RWPE2 (cell line): ENCODE measurements around the gene PSAPL1.

Experiments
- ATAC-seq: fragments of 200-7000 bp; cut with Tn5 transposase; 3 replicates; pipeline ENCODE4 v1.9.1; 2021; ENCODE audit warnings: low read depth
- DNase-seq: peaks from one replicate; pipeline ENCODE4 v3.0.0-alpha.2; 2020; ENCODE audit warnings: low spot score
- H3K27ac ChIP-seq: fragments of 450-650 bp; 2 replicates; pipeline ENCODE4 v1.5.1; 2017; ENCODE audit warnings: mild to moderate bottlenecking; ENCODE audit not compliant: poor library complexity, severe bottlenecking
- H3K27me3 ChIP-seq: fragments of 250-450 bp; sonication (Bioruptor Pico); 2 replicates; pipeline ENCODE4 v1.5.1; 2021; ENCODE audit warnings: mild to moderate bottlenecking, moderate library complexity; ENCODE audit not compliant: insufficient read depth, poor library complexity, severe bottlenecking
- H3K36me3 ChIP-seq: fragments of 250-450 bp; sonication (Bioruptor Pico); 2 replicates; pipeline ENCODE4 v1.5.1; 2020; ENCODE audit warnings: low read depth, mild to moderate bottlenecking, moderate library complexity
- H3K4me1 ChIP-seq: fragments of 250-450 bp; sonication (Bioruptor Pico); 2 replicates; pipeline ENCODE4 v1.5.1; 2021; ENCODE audit warnings: mild to moderate bottlenecking, moderate library complexity; ENCODE audit not compliant: insufficient read depth, poor library complexity, severe bottlenecking
- H3K4me3 ChIP-seq: fragments of 250-450 bp; sonication (Bioruptor Pico); 2 replicates; pipeline ENCODE4 v1.5.1; 2021; ENCODE audit warnings: mild to moderate bottlenecking, moderate library complexity; ENCODE audit not compliant: severe bottlenecking
- H3K9me3 ChIP-seq: fragments of 250-450 bp; sonication (Bioruptor Pico); 2 replicates; pipeline ENCODE4 v1.5.1; 2021; ENCODE audit warnings: mild to moderate bottlenecking, moderate library complexity; ENCODE audit not compliant: severe bottlenecking
- CTCF ChIP-seq: fragments of 450-650 bp; IDR thresholded peaks from one replicate; pipeline ENCODE4 v1.5.1; 2017; ENCODE audit warnings: mild to moderate bottlenecking, moderate library complexity; ENCODE audit not compliant: poor library complexity, severe bottlenecking

Gene PSAPL1

DNA sequence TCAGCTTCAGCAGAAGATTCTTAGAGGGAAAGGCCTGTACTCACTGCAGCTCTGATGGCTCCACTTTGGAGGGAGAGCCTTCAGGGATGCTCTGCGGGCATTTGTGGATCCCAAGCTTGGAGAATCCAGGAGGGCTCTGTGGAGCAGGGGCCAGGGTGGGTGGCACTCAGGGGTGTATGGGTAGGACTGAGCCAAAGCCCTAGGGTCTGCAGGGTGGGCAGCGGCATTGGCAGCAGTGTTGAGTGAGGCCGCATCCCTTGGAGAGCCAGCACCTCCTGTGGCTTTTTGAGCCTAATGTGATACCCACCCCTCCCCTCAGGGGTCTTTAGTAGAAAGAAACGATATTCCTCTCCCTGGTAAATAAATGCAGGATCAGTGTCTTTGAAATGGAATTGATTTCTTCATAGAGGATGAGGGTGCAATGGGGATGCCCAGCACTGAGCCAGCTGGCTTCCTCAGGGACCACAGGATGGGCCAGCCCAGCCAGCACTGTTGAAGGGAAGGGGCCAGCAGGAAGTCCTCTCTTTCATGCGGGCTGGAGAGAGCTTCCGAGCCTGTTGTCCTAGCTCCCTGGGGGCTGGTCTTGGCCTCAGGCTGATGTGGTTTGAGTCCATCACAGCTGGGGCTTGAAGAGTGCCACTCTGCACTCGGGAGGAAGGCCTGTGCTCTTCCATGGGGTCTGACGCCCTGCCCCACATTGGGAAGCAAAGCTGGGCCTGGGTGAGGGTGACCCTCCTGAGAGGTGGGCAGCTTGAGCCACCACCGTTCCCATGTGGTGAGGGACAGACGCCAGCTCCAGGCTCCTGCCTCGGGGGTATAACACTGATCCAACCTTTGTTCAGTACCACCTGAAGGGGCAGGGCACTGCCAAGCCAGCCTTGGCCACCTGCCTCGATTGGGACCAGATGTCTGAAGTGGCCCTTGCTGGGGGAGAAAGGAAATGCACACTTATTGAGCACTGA, 49.5 kb downstream of the PSAPL1 start:
- no peak for TF ChIP-seq CTCF
- no peak for ATAC-seq
- Histone ChIP-seq H3K4me3 (no peak overlapping the region), H3K27ac (no peak overlapping the region), H3K4me1 (no peaks in the 10 kb centered on the region), H3K36me3 (no peaks in the 10 kb centered on the region), H3K9me3 (no peaks in the 10 kb centered on the region), H3K27me3 (no peaks in the 10 kb centered on the region)
- DNase-seq = peak; percentile 26

DNA sequence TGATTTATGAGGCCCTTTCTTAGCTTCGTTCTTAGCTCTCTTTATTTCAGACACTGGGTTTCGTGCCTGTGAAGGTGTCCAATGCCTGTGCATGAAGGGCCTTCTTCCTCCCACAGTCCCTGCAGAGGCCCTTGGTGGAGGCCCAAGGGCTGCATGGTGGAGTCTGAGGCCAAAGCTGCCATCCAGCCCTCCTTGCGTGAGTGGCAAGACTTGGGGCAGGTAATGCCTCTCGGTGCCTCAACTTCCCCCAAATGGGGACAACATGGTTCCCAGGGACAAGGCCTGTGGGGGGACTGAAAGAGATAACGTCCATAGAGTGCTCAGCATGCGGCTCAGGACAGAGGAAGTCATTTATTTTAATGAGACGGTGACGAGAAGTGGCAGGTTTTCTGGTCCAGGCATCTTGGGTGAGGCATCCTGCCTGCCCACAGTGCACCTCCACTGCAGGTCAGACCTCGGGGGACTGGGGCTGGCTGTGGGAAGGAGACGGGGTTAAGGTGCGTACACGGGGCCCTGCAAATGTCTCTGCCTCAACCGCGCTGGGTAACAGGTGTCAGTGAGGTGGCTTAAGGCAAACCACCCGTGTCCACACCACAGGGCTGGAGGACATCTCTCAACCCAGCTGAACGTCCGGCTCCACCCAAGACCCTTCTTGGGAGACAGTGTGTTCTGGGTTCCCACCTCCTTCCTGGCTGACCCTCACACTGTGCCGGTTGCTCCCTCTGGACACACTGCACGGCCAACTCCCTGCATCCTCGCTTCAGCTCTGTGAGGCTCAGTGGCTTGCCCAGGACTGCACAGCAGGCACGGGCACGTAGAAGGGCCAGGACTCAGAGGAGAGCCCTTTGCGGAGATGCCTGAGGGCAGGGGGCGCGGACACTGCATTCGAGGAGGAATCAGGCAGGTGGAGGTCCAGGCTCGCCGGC, 50.5 kb downstream of the PSAPL1 start:
- no peaks in the 10 kb centered on the region for H3K36me3 ChIP-seq
- H3K4me1 ChIP-seq = no peaks in the 10 kb centered on the region
- H3K9me3 ChIP-seq = no peaks in the 10 kb centered on the region
- DNase-seq (peak; percentile 42), ATAC-seq (no peak)
- TF ChIP-seq CTCF = no peak
- H3K27ac ChIP-seq = no peak overlapping the region
- H3K27me3 ChIP-seq = no peaks in the 10 kb centered on the region
- no peak overlapping the region for H3K4me3 ChIP-seq

GRCh38 chr4:7383266-7383665, 51.5 kb downstream of the PSAPL1 start:
- Histone ChIP-seq H3K4me1 (no peaks in the 10 kb centered on the region), H3K36me3 (no peaks in the 10 kb centered on the region), H3K9me3 (no peaks in the 10 kb centered on the region), H3K27me3 (no peaks in the 10 kb centered on the region), H3K27ac (no peak overlapping the region), H3K4me3 (no peak overlapping the region)
- ATAC-seq (no peak), DNase-seq (peak; percentile 4)
- TF ChIP-seq CTCF = no peak

DNA sequence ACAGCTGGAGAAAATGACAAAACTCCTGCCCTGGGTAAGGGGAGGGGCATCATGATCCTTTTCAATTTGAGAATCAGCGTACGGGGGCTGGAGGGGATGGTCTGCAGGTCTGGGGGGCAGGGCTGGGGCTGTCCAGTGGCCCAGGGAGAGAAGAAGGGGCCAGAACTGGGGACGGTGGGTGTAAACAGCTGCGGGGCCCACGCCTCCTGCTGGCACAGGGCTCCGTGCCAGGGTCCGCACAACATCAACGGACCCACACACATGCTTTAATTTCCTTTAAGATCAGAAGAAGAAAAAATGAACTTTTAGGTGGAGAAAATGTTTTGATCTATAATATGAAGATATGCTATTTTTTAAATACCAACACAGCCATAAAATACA, 52.1 kb downstream of the PSAPL1 start:
- no peaks in the 10 kb centered on the region for H3K4me1 ChIP-seq
- TF ChIP-seq CTCF = no peak
- H3K4me3 ChIP-seq = no peak overlapping the region
- no peak overlapping the region for H3K27ac ChIP-seq
- no peaks in the 10 kb centered on the region for H3K27me3 ChIP-seq
- no peak for ATAC-seq
- H3K9me3 ChIP-seq = no peaks in the 10 kb centered on the region
- DNase-seq = peak; percentile 44
- H3K36me3 ChIP-seq = no peaks in the 10 kb centered on the region
